Activated T-cell treated with anti-CD3 and anti-CD28 coated beads, Interleukin-2, amount 50 U/mL, for 4 hours (primary cell): ENCODE results near the gene MPPED1. TPM values are rescaled to one million over a fixed set of nuclear protein-coding genes. Genes with fewer than 3 reads are reported as not detected.

Experiments
- ATAC-seq, 2 donors: fragments of 200-7000 bp; cut with Tn5 transposase; one replicate each; pipeline ENCODE4 v1.10.0; 2021
- DNase-seq: peaks from one replicate; pipeline ENCODE4 v3.0.0-alpha.2; 2020
- H3K27me3 Mint-ChIP-seq: one replicate; pipeline ENCODE4 v1.8.0; 2021; ENCODE audit warnings: low read depth, mixed read lengths
- H3K36me3 Mint-ChIP-seq: one replicate; pipeline ENCODE4 v1.8.0; 2022; ENCODE audit warnings: mixed read lengths; ENCODE audit not compliant: insufficient read depth
- H3K4me1 Mint-ChIP-seq: one replicate; pipeline ENCODE4 v1.8.0; 2021; ENCODE audit warnings: low read depth, mixed read lengths
- H3K4me3 Mint-ChIP-seq: one replicate; pipeline ENCODE4 v1.8.0; 2021; ENCODE audit warnings: mild to moderate bottlenecking, moderate library complexity, mixed read lengths
- H3K9me3 Mint-ChIP-seq: one replicate; pipeline ENCODE4 v1.8.0; 2021; ENCODE audit warnings: mixed read lengths
- total RNA-seq, 3 donors: library from RNA; stranded (reverse); gene quantifications; one replicate each; pipeline ENCODE4 v1.2.1, GENCODE V29; 2021

MPPED1 gene
- total RNA-seq, 3 donors from 2014 or later: not detected

DNA sequence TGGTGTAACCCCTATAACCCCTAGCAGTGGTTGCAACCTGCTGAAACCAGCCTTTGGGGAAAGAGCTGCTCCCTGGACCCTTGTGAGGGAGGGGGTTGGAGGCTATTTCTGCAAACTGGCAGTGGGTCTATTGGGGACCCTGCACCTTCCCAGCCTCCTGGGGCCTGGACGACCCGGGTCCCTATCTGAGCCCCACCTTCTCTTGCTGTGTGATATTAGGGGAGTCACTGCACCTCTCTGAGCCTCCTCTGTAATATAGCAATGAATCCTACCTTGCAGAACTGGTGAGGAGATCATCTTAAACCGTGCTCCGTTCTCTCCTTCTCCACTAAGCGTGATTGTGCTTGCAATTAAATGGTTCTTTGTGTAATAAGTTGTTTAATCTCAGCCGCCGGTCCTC is 24.0 kb upstream of the MPPED1 start:
- Mint-ChIP-seq H3K4me3 (peak overlapping the region; percentile 31), H3K36me3 (no peaks in the 10 kb centered on the region), H3K9me3 (no peaks in the 10 kb centered on the region), H3K4me1 (peaks cover 5% of the 10 kb centered on the region), H3K27me3 (peaks cover 25% of the 10 kb centered on the region)
- DNase-seq (no peak), ATAC-seq (no peak)

DNA sequence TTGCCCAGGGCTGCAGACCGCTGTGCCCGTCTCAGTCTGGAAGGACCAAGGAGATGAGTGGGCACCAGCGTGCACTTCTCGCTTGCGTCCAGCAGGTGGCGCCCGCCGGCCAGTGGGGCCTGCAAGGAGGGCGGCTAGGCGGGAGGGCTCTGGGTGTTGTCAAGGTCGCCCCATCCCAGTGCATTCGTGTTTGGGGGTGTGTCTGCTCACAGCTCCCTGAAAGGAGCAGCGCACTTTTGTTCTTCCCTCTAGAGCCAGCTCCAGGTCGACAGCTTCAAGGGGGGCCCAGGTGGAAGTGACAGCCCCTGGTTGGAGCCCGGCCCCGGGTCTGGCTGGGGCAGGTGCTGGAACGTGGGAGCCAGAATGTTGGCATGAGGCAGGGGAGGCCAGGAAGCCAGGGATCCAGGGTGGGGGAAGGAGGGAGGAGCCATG is 23.4 kb upstream of the MPPED1 start:
- H3K4me1 Mint-ChIP-seq: peaks cover 5% of the 10 kb centered on the region
- peak; percentile 65 to 71 for ATAC-seq
- H3K4me3 Mint-ChIP-seq: no peak overlapping the region
- peak; percentile 69 for DNase-seq
- H3K36me3 Mint-ChIP-seq: no peaks in the 10 kb centered on the region
- no peaks in the 10 kb centered on the region for H3K9me3 Mint-ChIP-seq
- peaks cover 25% of the 10 kb centered on the region for H3K27me3 Mint-ChIP-seq

GRCh38 chr22:43389227-43389836 is 22.5 kb upstream of the MPPED1 start:
- Mint-ChIP-seq H3K36me3 (no peaks in the 10 kb centered on the region), H3K4me1 (peaks cover 5% of the 10 kb centered on the region), H3K9me3 (no peaks in the 10 kb centered on the region), H3K4me3 (no peak overlapping the region), H3K27me3 (peaks cover 25% of the 10 kb centered on the region)
- ATAC-seq: no peak
- DNase-seq: no peak

- no peak for ATAC-seq
- peaks cover 5% of the 10 kb centered on the region for H3K4me1 Mint-ChIP-seq
- no peak for DNase-seq
- H3K4me3 Mint-ChIP-seq: no peak overlapping the region
- H3K9me3 Mint-ChIP-seq: no peaks in the 10 kb centered on the region
- peaks cover 21% of the 10 kb centered on the region for H3K27me3 Mint-ChIP-seq
- no peaks in the 10 kb centered on the region for H3K36me3 Mint-ChIP-seq
Measured at GRCh38 chr22:43390166-43390565, 21.6 kb upstream of the MPPED1 start.

DNA sequence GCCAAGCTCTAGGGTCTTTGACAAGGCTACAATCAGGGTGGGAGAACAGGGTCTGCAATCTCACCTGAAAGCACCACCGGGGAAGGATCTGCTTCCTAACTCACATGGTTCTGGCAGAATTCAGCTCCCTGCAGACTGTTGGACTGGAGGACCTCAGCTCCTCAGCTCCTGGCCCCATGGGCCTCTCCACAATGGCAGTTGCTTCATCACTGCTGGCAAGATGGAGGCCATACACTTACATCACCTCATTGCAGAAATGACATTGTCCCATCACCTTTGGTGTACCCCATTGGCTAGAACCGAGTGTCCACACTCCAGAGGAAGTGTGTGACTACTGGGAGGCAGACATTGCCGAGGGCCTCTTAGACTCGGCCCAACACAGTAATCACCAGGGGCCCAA is 20.9 kb upstream of the MPPED1 start:
- Mint-ChIP-seq H3K9me3 (no peaks in the 10 kb centered on the region), H3K4me1 (peaks cover 3% of the 10 kb centered on the region), H3K27me3 (peaks cover 18% of the 10 kb centered on the region), H3K4me3 (no peak overlapping the region), H3K36me3 (no peaks in the 10 kb centered on the region)
- no peak for DNase-seq
- no peak for ATAC-seq

GRCh38 chr22:43391306-43391705 is 20.5 kb upstream of the MPPED1 start:
- H3K4me1 Mint-ChIP-seq: peaks cover 3% of the 10 kb centered on the region
- H3K36me3 Mint-ChIP-seq: no peaks in the 10 kb centered on the region
- no peak overlapping the region for H3K4me3 Mint-ChIP-seq
- ATAC-seq (no peak), DNase-seq (no peak)
- no peaks in the 10 kb centered on the region for H3K9me3 Mint-ChIP-seq
- peaks cover 17% of the 10 kb centered on the region for H3K27me3 Mint-ChIP-seq

DNA sequence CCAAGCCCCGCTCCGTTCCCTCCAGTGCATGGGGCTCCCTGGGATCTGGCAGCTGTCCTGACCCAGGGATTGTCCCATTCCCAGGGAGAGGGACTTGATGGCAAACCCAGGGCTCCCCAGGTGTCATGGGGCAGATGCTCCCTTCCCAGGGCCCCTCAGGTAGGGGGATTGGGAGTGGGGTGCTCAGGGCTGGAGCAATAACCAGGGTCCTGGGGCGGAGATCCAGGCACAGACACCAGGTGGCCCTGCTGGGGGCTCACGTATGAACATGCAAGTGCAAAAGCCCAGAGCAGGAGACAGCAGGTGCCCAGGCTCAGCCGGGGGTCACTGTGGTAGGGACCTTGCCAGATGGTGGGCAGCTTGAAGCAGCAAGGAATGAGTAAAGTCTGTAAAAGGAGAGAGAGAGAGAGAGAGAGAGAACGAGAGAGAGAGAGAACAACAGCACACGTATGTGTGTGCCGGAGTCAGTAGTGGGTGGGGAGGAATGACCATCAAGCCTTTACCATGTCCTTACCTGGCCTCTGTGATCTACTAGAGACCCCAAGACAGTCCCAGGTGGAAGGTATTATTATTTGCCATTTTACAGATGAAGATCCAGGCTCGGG is 19.3 kb upstream of the MPPED1 start:
- no peak overlapping the region for H3K4me3 Mint-ChIP-seq
- no peak for DNase-seq
- H3K4me1 Mint-ChIP-seq: peaks cover 3% of the 10 kb centered on the region
- H3K36me3 Mint-ChIP-seq: no peaks in the 10 kb centered on the region
- peaks cover 10% of the 10 kb centered on the region for H3K27me3 Mint-ChIP-seq
- ATAC-seq: no peak
- H3K9me3 Mint-ChIP-seq: no peaks in the 10 kb centered on the region

DNA sequence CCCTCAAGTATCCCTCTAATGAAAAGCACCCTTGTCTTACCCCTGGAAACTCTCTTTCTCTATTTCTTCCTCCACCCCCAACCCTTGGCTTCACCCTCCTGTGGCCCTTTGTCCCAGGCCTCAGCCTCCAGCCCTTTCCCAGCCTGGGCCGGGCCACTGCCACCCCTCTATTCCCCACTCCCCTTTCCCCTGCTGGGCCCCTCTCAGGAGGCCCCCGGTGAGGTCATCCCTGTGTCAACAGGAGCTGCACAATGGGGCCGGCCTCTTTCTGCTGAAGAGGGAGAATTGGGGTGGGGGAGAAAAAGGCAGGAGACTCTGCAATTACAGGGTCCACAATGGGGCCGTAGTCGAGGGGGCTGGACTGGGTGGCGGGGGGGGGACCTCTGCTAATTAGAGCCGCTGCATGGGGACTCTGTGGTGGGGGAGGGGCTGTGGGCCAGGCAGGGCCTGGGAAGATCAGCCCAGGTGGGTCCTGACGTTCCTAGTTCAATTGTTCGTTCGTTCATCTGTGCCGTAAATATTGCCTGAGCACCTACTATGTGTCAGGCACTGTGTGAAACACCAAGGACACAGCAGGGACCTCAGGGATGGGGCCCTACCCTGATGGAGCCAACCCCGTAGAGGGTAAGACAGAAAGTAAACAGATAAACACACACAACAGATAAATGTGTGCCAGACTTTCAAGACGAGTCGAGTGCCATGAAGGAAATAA is 18.5 kb upstream of the MPPED1 start:
- no peaks in the 10 kb centered on the region for H3K4me1 Mint-ChIP-seq
- no peak for DNase-seq
- H3K4me3 Mint-ChIP-seq: no peak overlapping the region
- peaks cover 7% of the 10 kb centered on the region for H3K27me3 Mint-ChIP-seq
- ATAC-seq: no peak
- no peaks in the 10 kb centered on the region for H3K36me3 Mint-ChIP-seq
- H3K9me3 Mint-ChIP-seq: no peaks in the 10 kb centered on the region

GRCh38 chr22:43393844-43394474 is 17.9 kb upstream of the MPPED1 start:
- no peaks in the 10 kb centered on the region for H3K36me3 Mint-ChIP-seq

GRCh38 chr22:43395086-43395695 is 16.6 kb upstream of the MPPED1 start:
- Mint-ChIP-seq H3K9me3 (no peaks in the 10 kb centered on the region), H3K4me1 (no peaks in the 10 kb centered on the region), H3K27me3 (peaks cover 14% of the 10 kb centered on the region), H3K4me3 (no peak overlapping the region), H3K36me3 (no peaks in the 10 kb centered on the region)
- DNase-seq: no peak
- ATAC-seq: no peak

More at GRCh38 chr22:43393844-43394474, 17.9 kb upstream of the MPPED1 start:
- H3K4me1 Mint-ChIP-seq: no peaks in the 10 kb centered on the region
- no peaks in the 10 kb centered on the region for H3K9me3 Mint-ChIP-seq
- DNase-seq: no peak
- H3K4me3 Mint-ChIP-seq: no peak overlapping the region
- ATAC-seq: no peak
- peaks cover 10% of the 10 kb centered on the region for H3K27me3 Mint-ChIP-seq

- no peaks in the 10 kb centered on the region for H3K36me3 Mint-ChIP-seq
- H3K4me1 Mint-ChIP-seq: no peaks in the 10 kb centered on the region
- H3K27me3 Mint-ChIP-seq: peaks cover 19% of the 10 kb centered on the region
- DNase-seq (no peak), ATAC-seq (no peak)
- no peaks in the 10 kb centered on the region for H3K9me3 Mint-ChIP-seq
- H3K4me3 Mint-ChIP-seq: no peak overlapping the region
Measured at GRCh38 chr22:43396321-43396933, 15.4 kb upstream of the MPPED1 start.

DNA sequence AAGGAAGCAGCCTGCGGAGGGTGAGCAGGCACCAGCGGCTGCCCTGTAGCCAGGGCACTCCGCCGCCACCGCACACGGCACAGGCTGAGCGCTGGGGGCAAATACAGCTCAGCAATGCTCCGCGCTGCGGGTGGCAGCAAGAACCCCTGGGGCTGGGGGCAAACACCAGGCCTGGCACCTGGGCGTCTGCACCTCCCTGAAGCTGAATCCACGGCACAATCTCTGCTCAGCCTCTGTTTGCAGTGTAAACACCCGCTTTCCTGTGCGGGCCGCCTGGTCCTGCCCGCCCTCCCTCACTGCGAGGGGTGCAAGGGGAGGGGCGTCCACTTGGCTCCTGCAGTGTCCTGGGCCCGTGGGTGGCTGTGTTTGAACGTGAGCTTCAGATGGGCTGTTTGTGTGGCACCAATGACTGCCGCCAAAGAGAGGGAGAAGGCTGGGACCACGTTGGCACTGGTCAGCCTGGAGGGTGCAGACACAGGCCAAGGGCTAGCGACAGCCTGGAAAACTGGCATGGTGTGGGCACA is 14.8 kb upstream of the MPPED1 start:
- ATAC-seq: no peak
- H3K9me3 Mint-ChIP-seq: no peaks in the 10 kb centered on the region
- H3K4me3 Mint-ChIP-seq: no peak overlapping the region
- peaks cover 19% of the 10 kb centered on the region for H3K27me3 Mint-ChIP-seq
- H3K4me1 Mint-ChIP-seq: no peaks in the 10 kb centered on the region
- no peaks in the 10 kb centered on the region for H3K36me3 Mint-ChIP-seq
- DNase-seq: no peak

DNA sequence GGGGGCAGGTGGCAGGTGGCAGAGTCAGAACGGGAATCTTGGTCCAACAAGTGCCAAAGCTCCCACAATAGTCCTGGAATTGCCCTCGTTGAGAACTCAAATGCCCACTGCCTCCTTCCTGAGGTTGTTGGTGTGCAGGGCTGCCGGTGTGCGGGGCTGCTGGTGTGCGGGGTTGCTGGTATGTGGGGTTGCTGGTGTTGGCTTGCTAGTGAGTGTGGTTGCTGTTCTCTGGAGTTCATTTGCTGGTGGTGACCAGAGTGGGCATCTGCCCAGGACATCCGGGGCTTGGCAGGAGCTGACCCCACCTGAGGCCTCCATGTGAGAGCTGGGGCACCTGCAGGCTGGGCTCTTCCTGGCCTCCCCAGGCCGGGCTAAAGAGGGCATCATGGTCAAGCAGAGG is 14.0 kb upstream of the MPPED1 start:
- no peak for ATAC-seq
- Mint-ChIP-seq H3K9me3 (no peaks in the 10 kb centered on the region), H3K27me3 (peaks cover 19% of the 10 kb centered on the region), H3K36me3 (no peaks in the 10 kb centered on the region), H3K4me3 (no peak overlapping the region), H3K4me1 (no peaks in the 10 kb centered on the region)
- DNase-seq: no peak

GRCh38 chr22:43398246-43398645 is 13.6 kb upstream of the MPPED1 start:
- DNase-seq (no peak), ATAC-seq (no peak)
- H3K9me3 Mint-ChIP-seq: no peaks in the 10 kb centered on the region
- H3K36me3 Mint-ChIP-seq: no peaks in the 10 kb centered on the region
- H3K27me3 Mint-ChIP-seq: peaks cover 19% of the 10 kb centered on the region
- H3K4me3 Mint-ChIP-seq: no peak overlapping the region
- no peaks in the 10 kb centered on the region for H3K4me1 Mint-ChIP-seq
